22Rv1 (cell line): ENCODE results near the gene ERCC6.

Source experiments
- H3K27ac ChIP-seq: fragments of 450-650 bp; 2 replicates; pipeline ENCODE4 v1.5.1; 2017
- CTCF ChIP-seq: fragments of 450-650 bp; IDR thresholded peaks from 2 replicates; pipeline ENCODE4 v1.5.1; 2017; ENCODE audit warnings: mild to moderate bottlenecking
- ZFX ChIP-seq: fragments of 450-650 bp; IDR thresholded peaks from 2 replicates; pipeline ENCODE4 v1.6.1; 2017; ENCODE audit warnings: antibody characterized with exemption, borderline replicate concordance

The ERCC6 gene

GRCh38 chr10:49486009-49486408 is 52.9 kb downstream of the ERCC6 start:
- no peak overlapping the region for H3K27ac ChIP-seq
- TF ChIP-seq CTCF: no peak
- no peak for TF ChIP-seq ZFX

- TF ChIP-seq ZFX: no peak
- TF ChIP-seq CTCF: no peak
- no peak overlapping the region for H3K27ac ChIP-seq
Observed at GRCh38 chr10:49484486-49485235, 54.3 kb downstream of the ERCC6 start.

GRCh38 chr10:49478819-49479218 is 60.1 kb downstream of the ERCC6 start:
- no peak for TF ChIP-seq CTCF
- no peak for TF ChIP-seq ZFX
- no peak overlapping the region for H3K27ac ChIP-seq

- TF ChIP-seq ZFX: no peak
- TF ChIP-seq CTCF: no peak
- no peak overlapping the region for H3K27ac ChIP-seq
Observed at GRCh38 chr10:49474901-49475300, 64.0 kb downstream of the ERCC6 start.

GRCh38 chr10:49471532-49471931 is 67.4 kb downstream of the ERCC6 start:
- no peak overlapping the region for H3K27ac ChIP-seq
- TF ChIP-seq ZFX: no peak
- TF ChIP-seq CTCF: no peak

GRCh38 chr10:49465736-49466135 is 73.2 kb downstream of the ERCC6 start:
- TF ChIP-seq CTCF (no peak), ZFX (no peak)
- H3K27ac ChIP-seq: no peak overlapping the region
